H1 (cell line): ENCODE results near the gene MYCBPAP. TPM values are rescaled to one million over a fixed set of nuclear protein-coding genes. Genes with fewer than 3 reads are reported as not detected.

ENCODE experiments used
- CTCF ChIA-PET: fragments of 300-600 bp; sonication (Branson Sonifier 250); formaldehyde crosslinking; loops from one replicate; lab custom pipeline; 2021; ENCODE audit not compliant: partially characterized antibody; lab: Charles Lee
- POLR2A ChIA-PET: fragments of 300-600 bp; sonication (Branson Sonifier 250); formaldehyde crosslinking; loops from one replicate; lab custom pipeline; 2021; ENCODE audit warnings: inconsistent platforms; ENCODE audit not compliant: partially characterized antibody; lab: Charles Lee
- DNase-seq, 2 experiments: peaks; one replicate each; pipeline versions ENCODE4 v3.0.0 to v3.0.0-alpha.2; 2010 to 2022; ENCODE audit warnings: low spot score in 2 of 2, low read depth in 1 of 2, mixed read lengths in 1 of 2
- FAIRE-seq: peaks from 2 replicates; lab custom pipeline; 2011; peaks lifted over from hg19 to GRCh38; lab: Jason Lieb, UNC
- H2AFZ ChIP-seq: 2 replicates; pipeline ENCODE4 v1.8.1; 2012; ENCODE audit warnings: low read length, inconsistent platforms
- H2AK5ac ChIP-seq: 2 replicates; pipeline ENCODE4 v1.6.1; 2013; ENCODE audit warnings: low read depth, low read length
- H2BK120ac ChIP-seq: replicated peaks from 2 replicates; pipeline ENCODE3; 2013; ENCODE audit warnings: low read depth, low read length, inconsistent platforms
- H2BK12ac ChIP-seq: 2 replicates; pipeline ENCODE4 v1.6.1; 2013; ENCODE audit warnings: low read depth, low read length
- H2BK15ac ChIP-seq: 2 replicates; pipeline ENCODE4 v1.6.1; 2013; ENCODE audit warnings: low read length
- H2BK20ac ChIP-seq: 2 replicates; pipeline ENCODE4 v1.6.1; 2013; ENCODE audit warnings: low read length
- H2BK5ac ChIP-seq: 2 replicates; pipeline ENCODE4 v1.6.1; 2013; ENCODE audit warnings: low read depth, low read length
- H3K14ac ChIP-seq: 2 replicates; pipeline ENCODE4 v1.6.1; 2013; ENCODE audit warnings: inconsistent platforms; ENCODE audit not compliant: insufficient read length
- H3K18ac ChIP-seq: 2 replicates; pipeline ENCODE4 v1.6.1; 2013; ENCODE audit warnings: low read length; ENCODE audit errors: extremely low read depth
- H3K23ac ChIP-seq: 2 replicates; pipeline ENCODE4 v1.6.1; 2013; ENCODE audit warnings: inconsistent platforms; ENCODE audit not compliant: insufficient read length
- H3K23me2 ChIP-seq: 2 replicates; pipeline ENCODE4 v1.6.1; 2013; ENCODE audit warnings: low read depth, low read length
- H3K27ac ChIP-seq: 2 replicates; pipeline ENCODE4 v1.6.1; 2011; ENCODE audit warnings: low read depth, low read length, inconsistent platforms
- H3K27me3 ChIP-seq, 4 experiments: replicated peaks in 1 of 4; 1 replicate in 1 of 4; 2 replicates in 3 of 4; pipeline versions ENCODE4 v1.6.1 to v1.8.1; 2011 to 2013; ENCODE audit warnings: low read length in 3 of 4, mild to moderate bottlenecking in 3 of 4, inconsistent platforms in 2 of 4, mixed read lengths in 2 of 4, moderate library complexity in 1 of 4; ENCODE audit not compliant: control insufficient read depth in 3 of 4, insufficient read depth in 3 of 4; ENCODE audit errors: extremely low read depth in 1 of 4
- H3K36me3 ChIP-seq, 4 experiments: 2 replicates each; pipeline versions ENCODE4 v1.6.1 to v1.8.1; 2011 to 2013; ENCODE audit warnings: mild to moderate bottlenecking in 4 of 4, low read length in 3 of 4, moderate library complexity in 2 of 4, control low read depth in 1 of 4, inconsistent platforms in 1 of 4; ENCODE audit not compliant: insufficient read depth in 4 of 4, control insufficient read depth in 2 of 4
- H3K4ac ChIP-seq: replicated peaks from 2 replicates; pipeline ENCODE3; 2013; ENCODE audit warnings: low read length, low read depth, mixed read lengths, inconsistent platforms; ENCODE audit not compliant: insufficient read length
- H3K4me1 ChIP-seq, 4 experiments: replicated peaks in 1 of 4; 1 replicate in 1 of 4; 2 replicates in 3 of 4; pipeline versions ENCODE4 v1.6.1 to v1.8.1; 2011 to 2013; ENCODE audit warnings: low read length in 3 of 4, inconsistent platforms in 2 of 4, mixed read lengths in 1 of 4; ENCODE audit not compliant: insufficient read depth in 4 of 4, control insufficient read depth in 3 of 4
- H3K4me2 ChIP-seq, 2 experiments: 2 replicates each; pipeline versions ENCODE4 v1.6.1 to v1.8.1; 2011 to 2013; ENCODE audit warnings: low read depth in 2 of 2, low read length in 2 of 2, control low read depth in 1 of 2, inconsistent platforms in 1 of 2, mild to moderate bottlenecking in 1 of 2; ENCODE audit not compliant: insufficient read depth in 1 of 2
- H3K4me3 ChIP-seq, 4 experiments: fragments of 200-600, 300-600 bp in 1 of 4; sonication (generic), shearing (Covaris generic), sonication (Bioruptor Twin) in 1 of 4; 2 replicates each; pipeline versions ENCODE4 v1.5.1 to v1.8.1; 2011 to 2016; ENCODE audit warnings: low read length in 4 of 4, low read depth in 3 of 4, control low read depth in 2 of 4, inconsistent platforms in 2 of 4, mild to moderate bottlenecking in 2 of 4, mixed read lengths in 1 of 4, moderate library complexity in 1 of 4; ENCODE audit not compliant: insufficient read depth in 2 of 4; ENCODE audit errors: extremely low read depth in 1 of 4
- H3K56ac ChIP-seq: replicated peaks from 2 replicates; pipeline ENCODE3; 2013; ENCODE audit warnings: low read depth, mild to moderate bottlenecking, mixed read lengths, low read length, inconsistent platforms; ENCODE audit not compliant: insufficient read length
- H3K79me1 ChIP-seq: 2 replicates; pipeline ENCODE4 v1.6.1; 2013; ENCODE audit warnings: low read depth, low read length, control low read depth
- H3K79me2 ChIP-seq, 2 experiments: 2 replicates each; pipeline versions ENCODE4 v1.6.1 to v1.8.1; 2012 to 2013; ENCODE audit warnings: low read length in 2 of 2, mild to moderate bottlenecking in 2 of 2, inconsistent platforms in 1 of 2; ENCODE audit not compliant: insufficient read depth in 2 of 2, control insufficient read depth in 1 of 2
- H3K9ac ChIP-seq, 4 experiments: replicated peaks in 1 of 4; 1 replicate in 1 of 4; 2 replicates in 3 of 4; pipeline versions ENCODE4 v1.6.1 to v1.8.1; 2011 to 2013; ENCODE audit warnings: low read depth in 3 of 4, low read length in 3 of 4, control low read depth in 2 of 4, mild to moderate bottlenecking in 2 of 4, moderate library complexity in 2 of 4, inconsistent platforms in 1 of 4; ENCODE audit errors: extremely low read depth in 1 of 4
- H3K9me3 ChIP-seq, 2 experiments: 2 replicates each; pipeline versions ENCODE4 v1.6.1 to v1.8.1; 2012 to 2013; ENCODE audit warnings: mild to moderate bottlenecking in 2 of 2, moderate library complexity in 2 of 2, control low read depth in 1 of 2, inconsistent platforms in 1 of 2, low read depth in 1 of 2, low read length in 1 of 2, mixed read lengths in 1 of 2; ENCODE audit not compliant: insufficient read depth in 2 of 2
- H4K20me1 ChIP-seq, 2 experiments: replicated peaks in 1 of 2; 2 replicates each; pipeline versions ENCODE3 to v1.8.1; 2011 to 2013; ENCODE audit warnings: inconsistent platforms in 2 of 2, low read length in 2 of 2, mild to moderate bottlenecking in 1 of 2; ENCODE audit not compliant: insufficient read depth in 2 of 2, control insufficient read depth in 1 of 2
- H4K5ac ChIP-seq: 2 replicates; pipeline ENCODE4 v1.6.1; 2013; ENCODE audit warnings: low read length, low read depth, mixed read lengths, inconsistent platforms; ENCODE audit not compliant: insufficient read length
- H4K8ac ChIP-seq: 2 replicates; pipeline ENCODE4 v1.8.0; 2013; ENCODE audit warnings: mild to moderate bottlenecking, moderate library complexity, low read length, inconsistent platforms; ENCODE audit not compliant: insufficient read depth; ENCODE audit errors: extremely low read depth
- H4K91ac ChIP-seq: replicated peaks from 2 replicates; pipeline ENCODE3; 2013; ENCODE audit warnings: low read length, mixed read lengths, inconsistent platforms; ENCODE audit not compliant: insufficient read length
- WGBS, 2 experiments: shearing (Covaris generic) in 1 of 2; methylation state at CpG; one replicate each; pipeline versions ENCODE4 v1.1.6 to v1.1.7; 2013 to 2015; ENCODE audit warnings: low lambda C conversion rate in 2 of 2, mixed read lengths in 2 of 2, inconsistent platforms in 1 of 2, low coverage in 1 of 2, missing lambda C conversion rate in 1 of 2; ENCODE audit not compliant: insufficient replicate concordance in 2 of 2, insufficient coverage in 1 of 2, insufficient read length in 1 of 2; ENCODE audit errors: extremely low coverage in 1 of 2, missing lambda C conversion rate in 1 of 2; 5-methylcytosine and 5-hydroxymethylcytosine counted together
- polyA plus RNA-seq, 7 experiments: library from polyadenylated mRNA; depleted of rRNA in 3 of 7; stranded (reverse) in 5 of 7; unstranded in 2 of 7; fragments of >200 nt in 5 of 7; fragments of 200-250 nt in 2 of 7; gene quantifications; 1 replicate in 5 of 7; 2 replicates in 1 of 7; 4 replicates in 1 of 7; pipeline versions ENCODE4 v1.2.1 to v1.2.3, GENCODE V29; 2011 to 2013; ENCODE audit warnings: missing spikeins in 2 of 7, mixed read lengths in 2 of 7
- total RNA-seq: library from RNA; stranded (reverse); fragmentation: NEBNext Ultra II Directional; extraction: Animal tissue kit (Norgen Biotek cat#: 25700); gene quantifications from 2 replicates; pipeline ENCODE4 v1.2.1, GENCODE V29; 2021

The MYCBPAP gene
- total and polyA plus RNA-seq, 2 of the 8 experiments (the other 6 are each of a cell fraction or from before 2014, with no cell fraction given), result 0.89 to 3.3 TPM

DNA sequence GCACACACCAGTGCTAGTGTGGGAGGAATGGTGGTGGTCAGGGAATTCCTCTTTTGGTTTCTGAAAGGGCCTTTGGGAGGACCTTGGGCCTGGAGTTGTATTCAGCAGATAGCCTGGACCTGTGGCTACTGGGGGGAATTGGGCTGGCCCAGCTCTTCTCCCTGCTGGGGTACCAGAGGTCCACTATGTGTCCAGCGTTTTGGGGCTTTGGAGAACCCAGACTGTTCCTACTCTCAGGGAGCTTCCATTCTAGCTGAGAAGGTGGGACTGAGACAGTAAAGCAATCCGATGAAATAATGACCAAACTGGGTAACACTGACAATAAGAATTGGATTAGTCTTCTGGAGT, 26.7 kb downstream of the MYCBPAP start:
- Histone ChIP-seq H2AFZ (no peak overlapping the region), H3K79me1 (no peaks in the 10 kb centered on the region; the same call in 1 of the 2 replicates), H2BK120ac (no peak overlapping the region), H3K4me1 (peaks cover 5 to 29% (median 19%) of the 10 kb centered on the region in 4 experiments), H4K8ac (no peak overlapping the region), H2AK5ac (peak overlapping the region; percentile 59; the same call in 1 of the 2 replicates), H2BK15ac (peak overlapping the region; percentile 99), H3K27me3 (peaks cover 0 to 21% (median 10%) of the 10 kb centered on the region in 4 experiments; a peak in 4 of 7 replicates), H3K36me3 (peaks cover 0 to 3% (median 0%) of the 10 kb centered on the region in 4 experiments; a peak in 1 of 8 replicates), H3K4ac (no peak overlapping the region), H3K4me2 (peak overlapping the region in 1 of 2 experiments; percentile 96; a peak in 1 of 4 replicates), H3K9ac (no peak overlapping the region), H3K23ac (no peak overlapping the region), H3K14ac (no peak overlapping the region), H3K79me2 (0 out of 4 replicates have a peak, but pooled peaks cover 0 to 2% of the 10 kb centered on the region in 2 experiments), H3K9me3 (no peaks in the 10 kb centered on the region), H4K5ac (no peak overlapping the region), H2BK20ac (0 out of 2 replicates have a peak overlapping the region, but pooled peaks have one; percentile 32), H3K4me3 (no peak overlapping the region), H4K91ac (no peak overlapping the region), H2BK5ac (0 out of 2 replicates have a peak overlapping the region, but pooled peaks have one; percentile 7), H4K20me1 (peaks cover 0 to 1% of the 10 kb centered on the region in 2 experiments), H3K56ac (no peak overlapping the region), H3K18ac (0 out of 2 replicates have a peak overlapping the region, but pooled peaks have one; percentile 71), H2BK12ac (peak overlapping the region; percentile 75; the same call in 1 of the 2 replicates), H3K27ac (no peak overlapping the region), H3K23me2 (peaks cover 17% of the 10 kb centered on the region)
- 94% methylated on average over 2 of the region's 2 CpGs; no CpG with 5 or more reads in 1 of the 2 experiments for WGBS, 2 experiments
- DNase-seq (no peak), FAIRE-seq (no peak)
- POLR2A ChIA-PET, result no interaction called here
- CTCF ChIA-PET, result interaction anchor here (0.7 to 1.7 kb wide), 6 partner anchors 16 to 138 kb away, joined by 3 to 7 read pairs (median 5); partner anchors contain the start of gene LRRC59
